Activated naive CD4-positive, alpha-beta T cell treated with Interleukin-2 at 50 U/mL for 16 hours (primary cell): Measurements from ENCODE around the gene ADAMTSL3.

ENCODE experiments used
- DNase-seq: peaks from one replicate; pipeline ENCODE4 v3.0.0-alpha.2; 2020

The ADAMTSL3 gene

DNA sequence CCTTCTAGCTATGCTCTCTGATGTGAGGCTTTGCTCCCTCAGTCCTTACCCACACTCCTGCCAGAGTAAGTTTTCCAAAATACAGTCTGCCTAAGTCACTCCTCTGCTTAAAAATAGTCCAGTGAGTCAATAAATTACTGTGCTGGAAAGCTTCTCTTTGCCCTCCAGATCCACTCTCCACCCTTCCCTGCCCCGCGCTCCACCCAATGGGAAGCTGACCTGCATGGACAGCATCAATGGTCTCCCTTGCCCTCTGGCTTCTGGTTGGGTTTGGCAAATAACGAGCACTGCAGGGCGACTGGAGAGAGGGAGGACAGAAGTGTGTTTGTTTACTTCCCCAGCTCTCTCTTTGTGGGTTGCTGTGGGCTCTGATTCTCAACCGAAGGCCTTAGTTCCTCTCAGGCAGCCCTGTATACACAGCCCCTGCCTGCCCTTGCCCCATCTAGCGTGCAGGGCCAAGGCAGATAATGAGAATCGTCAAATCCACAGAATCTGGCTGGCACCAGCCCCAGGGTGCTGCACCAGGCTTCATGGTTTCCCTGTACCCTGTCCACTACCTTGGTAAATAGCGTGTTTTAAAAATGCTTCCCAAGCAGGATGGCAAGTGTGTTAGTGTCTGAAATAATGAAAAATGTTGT, 110.4 kb downstream of the ADAMTSL3 start:
- DNase-seq, result no peak

DNA sequence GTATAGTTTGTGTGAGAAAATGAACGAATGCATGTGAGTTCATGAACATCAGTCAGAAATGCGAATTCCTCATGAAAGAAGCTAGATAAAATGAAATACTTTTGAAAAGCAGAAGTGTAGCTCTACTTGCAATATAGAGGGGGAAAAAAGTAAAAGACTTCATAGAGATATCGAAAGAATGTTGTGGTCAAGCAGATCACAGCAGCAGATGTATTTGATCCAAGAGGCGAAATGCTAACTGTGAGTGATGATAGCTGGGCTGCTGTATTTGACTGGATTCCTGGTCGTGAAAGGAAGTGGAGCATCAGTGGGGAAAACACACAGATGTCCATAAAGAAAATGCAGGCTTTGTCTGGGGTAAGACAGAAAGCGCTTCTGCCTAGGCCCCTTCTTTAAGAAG, 112.4 kb downstream of the ADAMTSL3 start:
- DNase-seq, result no peak

DNA sequence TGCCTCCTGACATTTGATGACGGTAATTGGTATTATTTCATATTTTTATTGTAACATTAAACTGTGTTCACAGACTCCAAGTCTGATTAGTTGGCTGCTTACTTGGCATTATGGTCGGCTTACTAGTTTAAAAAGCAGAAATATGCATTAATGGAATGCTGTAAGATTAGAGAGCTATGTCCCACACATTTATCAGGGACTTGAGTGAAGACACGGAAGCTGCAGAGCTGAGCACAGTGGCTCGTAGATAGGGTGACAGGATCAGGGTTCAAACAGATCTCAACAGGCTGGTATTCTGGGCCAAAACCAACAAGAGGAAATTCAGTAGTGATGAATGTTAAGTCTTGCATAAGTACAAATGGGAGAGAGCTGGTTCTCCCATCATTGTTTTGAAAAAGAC, 113.8 kb downstream of the ADAMTSL3 start:
- DNase-seq, result no peak

DNA sequence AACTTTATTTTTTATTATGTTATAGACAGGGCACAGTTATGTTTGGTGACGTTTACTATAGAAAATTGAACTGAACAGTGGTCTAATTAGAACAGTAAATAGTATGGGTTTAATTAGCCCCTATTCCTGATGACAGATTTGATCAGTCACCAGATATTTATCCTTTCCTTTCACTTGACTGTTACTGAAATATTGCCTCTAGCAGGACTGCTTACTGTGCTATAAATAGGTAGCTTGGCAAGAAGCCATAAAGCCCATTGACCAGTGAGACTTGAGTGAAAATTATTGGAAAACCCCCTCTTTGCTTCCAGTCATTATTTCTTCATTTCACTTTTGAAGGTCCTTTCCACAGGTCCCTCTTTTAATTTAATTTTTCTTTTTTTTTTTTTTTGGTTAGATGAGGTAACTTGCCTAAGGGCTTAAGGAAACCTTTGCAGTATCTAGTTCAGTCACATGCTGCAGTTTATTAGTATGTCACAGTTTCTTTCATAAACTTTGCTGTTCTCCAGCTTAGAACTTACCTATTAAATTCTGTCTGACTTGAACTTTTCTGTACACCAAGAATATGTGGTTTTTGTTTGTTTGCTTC, 115.6 kb downstream of the ADAMTSL3 start:
- DNase-seq, result no peak

DNA sequence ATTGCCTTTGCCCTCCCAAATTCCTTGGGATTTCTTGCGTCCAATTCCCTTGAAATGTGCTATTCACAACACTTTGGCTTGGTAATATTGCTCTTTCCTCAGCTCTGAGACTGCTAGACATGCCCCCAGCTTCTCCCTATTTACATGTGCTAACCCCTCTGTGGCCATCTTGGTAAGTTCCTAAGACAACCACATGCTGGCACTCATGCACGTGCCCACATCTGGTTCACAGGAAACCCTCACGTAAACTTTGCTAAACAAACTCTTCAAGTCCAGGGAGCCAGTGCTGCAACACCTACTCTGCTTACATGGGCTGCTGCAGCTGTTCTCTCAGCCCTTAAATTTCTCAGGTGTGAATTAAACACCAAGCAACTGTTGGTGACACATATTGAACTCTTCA, 121.8 kb downstream of the ADAMTSL3 start:
- no peak for DNase-seq

DNA sequence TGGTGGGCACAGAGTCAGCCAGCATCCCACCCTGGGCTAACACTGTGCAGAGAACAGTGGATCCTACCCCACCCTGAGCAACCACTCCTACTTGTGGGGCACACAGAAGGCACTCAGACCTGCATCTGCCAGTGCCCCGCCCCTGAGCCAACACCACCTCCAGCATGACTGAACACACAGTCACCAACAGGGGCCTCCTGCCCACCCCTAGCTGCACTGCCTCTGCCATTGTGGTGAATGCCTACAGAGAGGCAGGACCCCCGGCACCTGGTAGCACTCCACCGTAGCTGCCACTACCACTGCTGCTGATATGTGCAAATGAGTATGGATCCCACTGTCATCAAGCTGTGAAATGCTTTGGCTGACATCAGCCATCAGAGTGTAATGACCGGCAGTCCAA, 123.1 kb downstream of the ADAMTSL3 start:
- DNase-seq, result no peak

DNA sequence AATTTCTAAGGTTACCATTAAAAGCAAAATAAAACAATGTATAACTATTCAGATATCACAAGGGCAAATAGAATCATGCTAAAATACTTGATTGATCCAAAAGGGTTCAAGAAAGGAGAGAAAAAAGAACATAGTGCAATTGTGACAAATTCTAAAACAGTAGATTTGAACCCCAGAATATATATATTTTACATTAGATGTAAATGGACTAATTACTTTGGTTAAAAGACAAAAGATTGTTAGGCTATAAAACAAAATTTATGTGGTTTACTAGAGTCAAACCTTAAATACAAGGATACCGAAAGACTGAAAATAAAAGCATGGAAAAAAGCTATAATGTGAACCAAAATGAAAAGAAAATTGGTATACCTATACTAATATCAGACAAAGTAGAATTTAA, 129.3 kb downstream of the ADAMTSL3 start:
- DNase-seq, result no peak

DNA sequence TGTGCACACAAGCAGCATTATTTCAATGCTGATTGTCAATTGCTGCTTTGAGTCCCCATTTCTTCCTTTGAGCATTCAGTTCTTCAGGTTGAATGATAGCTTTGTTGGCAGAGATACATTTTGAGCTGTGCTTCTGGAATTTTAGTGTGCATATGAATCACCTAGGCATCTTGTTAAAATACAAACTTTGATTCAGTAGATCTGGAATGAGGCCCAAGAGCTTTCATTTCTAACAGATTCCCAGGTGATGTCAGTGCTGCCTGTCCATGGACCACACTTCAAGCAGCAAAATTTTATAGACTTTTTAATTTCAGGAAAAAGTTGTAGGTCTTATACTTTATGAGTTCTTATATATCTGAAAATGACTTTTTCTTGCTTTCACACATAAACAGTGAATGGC, 131.1 kb downstream of the ADAMTSL3 start:
- DNase-seq, result no peak

DNA sequence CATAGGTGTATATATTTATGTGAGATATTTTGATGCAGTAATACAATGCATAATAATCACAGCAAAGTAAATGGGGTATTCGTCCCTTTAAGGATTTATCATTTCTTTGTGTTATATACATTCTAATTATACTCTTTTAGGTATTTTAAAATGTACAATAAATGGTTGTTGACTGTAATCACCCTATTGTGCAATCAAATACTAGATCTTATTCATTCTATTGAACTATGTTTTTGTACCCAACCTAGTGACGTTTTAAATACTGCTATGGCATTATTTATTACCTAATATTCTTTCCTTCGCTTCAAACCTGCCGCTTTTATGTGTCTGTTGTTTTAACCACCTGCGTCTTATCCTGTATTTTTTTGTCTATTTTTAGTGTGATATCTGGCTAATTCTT, 132.4 kb downstream of the ADAMTSL3 start:
- DNase-seq, result no peak

DNA sequence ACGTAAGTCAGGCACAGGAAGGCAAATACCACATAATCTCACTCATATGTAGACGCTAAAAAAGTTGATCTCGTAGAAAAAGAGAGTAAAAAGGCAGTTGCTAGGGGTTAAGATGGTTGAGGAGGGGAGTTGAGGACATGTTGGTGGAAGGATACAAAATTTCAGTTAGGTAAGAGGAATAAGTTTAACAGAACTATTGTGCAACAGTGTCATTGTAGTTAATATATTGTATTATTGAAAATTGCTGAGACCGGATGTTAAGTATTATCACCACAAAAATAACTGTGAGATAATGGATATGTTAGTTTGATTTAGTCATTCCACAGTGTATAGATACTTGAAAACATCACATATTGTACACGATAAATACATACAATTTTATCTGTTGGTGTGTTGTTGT, 139.1 kb downstream of the ADAMTSL3 start:
- DNase-seq, result no peak

DNA sequence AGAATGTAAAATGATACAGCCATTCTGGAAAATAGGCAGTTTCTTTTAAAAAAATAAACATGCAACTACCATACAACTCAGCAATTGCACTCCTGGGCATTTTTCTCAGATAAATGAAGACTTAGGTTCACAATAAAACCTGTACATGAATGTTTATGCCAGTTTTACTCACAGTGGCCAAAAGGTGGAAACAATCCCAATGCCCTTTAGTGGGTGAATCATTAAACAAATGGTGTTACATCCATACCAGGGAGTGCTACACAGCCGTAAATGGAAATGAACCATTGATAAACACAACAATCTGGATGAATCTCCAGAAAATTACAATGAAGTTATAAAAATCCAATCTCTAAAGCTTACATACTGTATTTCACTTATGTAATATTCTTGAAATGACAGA, 140.3 kb downstream of the ADAMTSL3 start:
- no peak for DNase-seq

DNA sequence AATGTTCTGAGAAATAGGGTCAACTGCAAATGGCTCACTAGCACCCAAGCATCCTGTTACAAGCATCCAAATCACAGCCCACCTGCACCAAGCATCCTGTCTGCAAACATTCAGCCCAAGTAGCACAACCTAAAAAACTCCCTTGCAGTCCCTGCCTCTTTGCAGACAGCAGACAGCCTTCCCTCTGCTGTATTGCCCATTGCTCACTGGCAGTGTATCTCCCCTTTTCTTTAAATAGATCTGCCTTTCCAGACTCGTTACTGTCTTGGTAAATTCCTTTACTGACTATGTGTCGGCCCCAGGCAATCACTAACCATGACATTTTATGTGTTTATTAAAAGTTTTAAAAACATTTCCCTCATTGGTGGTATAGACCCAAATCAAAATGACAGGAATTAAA, 155.4 kb downstream of the ADAMTSL3 start:
- no peak for DNase-seq

DNA sequence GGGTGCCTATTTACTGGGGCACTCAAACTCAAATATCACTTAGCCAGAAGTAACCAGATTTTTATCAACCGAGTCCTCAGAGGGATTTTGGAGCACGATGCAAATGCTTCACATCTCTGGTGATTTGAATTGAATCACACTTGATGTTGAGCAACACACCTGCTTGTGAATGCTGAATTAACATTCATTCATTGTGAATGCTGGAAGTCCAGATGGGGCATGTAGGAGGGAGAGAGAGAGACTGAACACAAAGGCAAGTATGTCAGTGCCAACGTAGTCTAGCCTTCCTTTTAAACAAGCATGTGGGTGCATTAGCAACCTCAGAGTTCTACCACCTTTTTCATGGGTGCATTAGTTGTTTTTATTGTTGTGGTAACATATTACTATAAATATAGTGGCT, 156.2 kb downstream of the ADAMTSL3 start:
- no peak for DNase-seq

DNA sequence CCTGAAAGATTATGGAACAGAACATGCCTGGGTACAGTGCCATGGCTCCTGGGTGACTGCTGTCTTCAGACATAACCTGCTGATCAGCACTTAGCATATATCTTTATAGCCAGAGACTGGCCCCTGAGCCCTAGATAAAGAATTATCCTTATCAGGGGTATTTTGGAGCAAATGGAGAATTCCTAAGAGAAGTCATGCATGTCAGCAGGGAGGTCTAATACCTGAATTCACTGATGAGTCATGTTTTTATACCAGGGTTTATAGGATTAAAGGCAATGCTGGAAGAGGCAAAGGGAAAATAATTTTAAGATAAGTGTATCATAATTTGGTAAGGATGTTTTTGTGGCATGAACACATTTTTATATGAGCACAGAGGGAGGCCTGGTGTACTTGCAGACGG, 159.8 kb downstream of the ADAMTSL3 start:
- DNase-seq, result no peak

DNA sequence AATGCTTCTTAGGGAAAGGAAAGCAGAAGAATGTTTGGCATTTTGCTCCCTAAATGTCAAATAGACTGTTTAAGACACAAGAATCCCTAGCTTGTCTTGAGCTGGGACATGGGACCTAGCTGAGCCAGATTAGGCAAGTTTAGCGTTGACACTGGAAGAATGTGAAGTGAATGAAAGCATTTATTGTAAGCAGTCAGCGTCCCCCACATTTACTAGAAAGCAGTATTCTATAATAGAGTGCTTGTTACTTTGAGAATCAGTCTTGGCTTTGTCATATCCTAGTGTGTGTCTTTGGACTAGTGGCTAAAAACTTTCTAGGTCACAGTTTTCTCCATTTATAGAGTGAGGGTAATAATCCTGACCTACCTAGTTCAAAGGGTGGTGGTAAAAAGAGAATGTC, 161.6 kb downstream of the ADAMTSL3 start:
- DNase-seq, result no peak

DNA sequence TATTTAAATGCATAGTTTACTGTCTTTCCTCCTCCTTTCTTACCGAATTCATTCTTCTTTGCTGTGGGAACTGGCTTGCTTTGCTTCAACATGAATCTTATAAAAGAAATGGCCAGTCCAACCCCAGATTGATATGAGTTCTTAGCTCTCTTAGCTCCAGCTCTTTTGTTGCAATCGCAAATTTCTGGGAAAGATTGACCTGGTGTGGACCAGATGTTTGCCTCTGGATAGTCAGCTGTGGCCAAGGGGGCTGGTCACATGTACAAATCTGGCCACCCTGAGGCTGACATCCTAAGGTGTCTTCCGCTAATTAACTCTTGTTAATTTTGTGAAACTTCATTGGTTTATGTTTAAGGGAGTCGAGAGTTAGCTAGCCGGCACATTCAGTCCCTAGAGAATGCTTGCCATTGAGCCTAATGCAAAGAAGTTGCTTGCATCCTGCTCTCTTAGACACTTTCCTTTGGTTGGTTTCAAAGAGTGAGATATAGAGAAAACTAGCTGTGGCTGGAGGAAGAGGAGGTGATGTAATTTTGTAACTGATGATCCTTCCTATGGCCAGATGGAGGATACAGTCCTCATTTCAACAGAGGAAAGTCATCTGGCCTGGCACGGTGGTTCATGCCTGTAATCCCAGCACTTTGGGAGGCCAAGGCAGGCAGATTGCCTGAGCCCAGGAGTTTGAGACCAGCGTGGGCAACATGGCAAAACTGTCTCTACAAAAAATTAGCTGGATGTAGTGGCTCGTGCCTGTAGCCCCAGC, 162.4 kb downstream of the ADAMTSL3 start:
- no peak for DNase-seq

DNA sequence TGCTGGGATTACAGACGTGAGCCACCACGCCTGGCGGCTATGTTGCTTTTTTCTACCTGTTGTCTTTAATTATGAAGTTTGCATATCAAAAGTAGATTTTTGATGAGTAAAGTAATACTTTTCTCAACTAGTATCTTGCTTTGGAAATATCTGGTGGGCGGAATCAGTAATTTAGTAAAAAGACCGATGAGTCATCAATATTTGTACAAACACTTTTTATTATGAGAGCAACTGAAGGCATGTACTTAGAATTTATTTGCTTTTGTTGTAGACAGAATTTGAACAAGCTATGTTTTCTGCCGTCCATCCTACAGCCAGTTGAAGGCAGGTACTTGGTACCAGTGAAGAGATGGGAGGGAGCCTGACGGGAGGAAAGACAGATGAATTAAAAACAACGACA, 164.7 kb downstream of the ADAMTSL3 start:
- DNase-seq, result no peak

DNA sequence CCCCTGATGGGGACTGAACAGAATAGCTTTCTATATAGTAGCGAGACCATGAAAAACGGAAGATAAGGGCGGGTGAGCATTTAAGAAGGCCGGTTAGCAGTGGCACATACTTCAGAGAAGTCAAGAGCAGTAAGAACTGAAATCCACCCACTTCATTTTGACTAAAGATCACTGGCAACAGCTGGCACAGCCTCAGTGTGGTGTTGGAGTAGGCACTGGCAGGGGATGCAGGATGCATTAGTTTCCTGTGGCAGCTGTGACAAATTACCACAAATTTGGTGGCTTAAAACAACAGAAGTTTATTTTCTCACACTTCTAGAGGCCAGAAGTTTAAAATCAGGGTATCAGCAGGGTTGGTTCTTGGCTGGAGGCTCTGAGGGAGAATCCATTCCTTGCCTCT, 176.5 kb downstream of the ADAMTSL3 start:
- DNase-seq, result no peak

DNA sequence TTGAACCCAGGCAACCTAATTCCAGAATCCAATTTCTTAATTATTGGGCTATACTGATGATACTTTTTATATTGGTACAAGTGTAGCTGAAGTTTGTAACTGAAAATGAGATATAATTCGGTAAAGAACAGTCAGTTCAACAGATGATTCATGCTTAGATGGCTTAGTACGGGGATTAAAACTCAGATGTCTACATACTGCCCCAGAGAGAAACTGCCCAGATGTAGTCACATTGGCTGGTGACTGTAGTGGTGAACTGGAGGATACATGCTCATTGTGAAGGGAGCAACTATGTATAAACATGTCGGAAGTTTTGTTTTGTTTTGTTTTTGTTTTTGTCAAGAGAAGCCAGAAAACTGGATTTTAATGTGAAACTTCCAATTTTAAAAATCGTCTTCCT, 179.6 kb downstream of the ADAMTSL3 start:
- DNase-seq, result no peak

DNA sequence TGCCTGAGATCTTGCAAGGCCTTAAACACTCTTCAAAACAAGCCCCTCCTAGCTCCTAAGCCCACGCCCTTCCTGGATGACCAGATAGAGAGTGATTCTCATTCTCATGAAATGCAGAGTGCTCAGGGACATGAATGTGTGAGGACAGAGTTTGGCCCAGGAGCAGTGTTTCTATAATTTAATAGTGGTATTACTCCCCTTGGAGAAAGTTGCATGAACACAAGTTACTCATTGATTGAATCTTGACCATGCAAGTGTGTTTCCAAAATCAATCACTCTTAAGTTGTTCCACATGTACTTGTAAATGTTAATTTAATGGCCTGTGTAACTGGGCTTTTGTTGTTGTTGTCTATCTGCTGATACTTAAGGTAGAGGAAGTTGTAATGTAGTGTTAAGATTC, 181.6 kb downstream of the ADAMTSL3 start:
- DNase-seq, result no peak

DNA sequence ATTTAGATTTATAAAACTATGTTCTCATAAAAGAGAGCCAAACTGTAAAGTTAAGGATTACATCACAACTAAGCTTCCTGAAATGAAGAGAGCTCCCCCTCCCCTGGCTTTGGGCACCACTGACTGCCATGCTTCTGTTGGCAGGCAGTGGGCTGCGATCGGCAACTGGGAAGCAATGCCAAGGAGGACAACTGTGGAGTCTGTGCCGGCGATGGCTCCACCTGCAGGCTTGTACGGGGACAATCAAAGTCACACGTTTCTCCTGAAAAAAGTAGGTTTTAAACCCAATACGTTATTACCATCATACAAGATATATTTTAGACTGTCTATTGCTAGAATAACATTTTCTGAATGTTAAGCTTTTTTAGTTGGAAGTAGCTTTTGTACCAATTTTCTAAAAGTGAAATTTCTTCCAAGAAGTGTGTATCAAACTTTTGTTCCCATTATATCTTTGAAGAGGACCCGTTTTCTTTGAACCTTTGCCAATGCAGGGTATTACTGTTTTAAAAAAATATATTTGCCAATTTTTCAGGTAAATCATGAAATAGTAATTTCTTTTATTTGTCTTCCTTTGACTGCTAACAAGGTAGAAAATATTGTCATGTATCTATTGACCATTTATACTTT, 184.1 kb downstream of the ADAMTSL3 start:
- no peak for DNase-seq

DNA sequence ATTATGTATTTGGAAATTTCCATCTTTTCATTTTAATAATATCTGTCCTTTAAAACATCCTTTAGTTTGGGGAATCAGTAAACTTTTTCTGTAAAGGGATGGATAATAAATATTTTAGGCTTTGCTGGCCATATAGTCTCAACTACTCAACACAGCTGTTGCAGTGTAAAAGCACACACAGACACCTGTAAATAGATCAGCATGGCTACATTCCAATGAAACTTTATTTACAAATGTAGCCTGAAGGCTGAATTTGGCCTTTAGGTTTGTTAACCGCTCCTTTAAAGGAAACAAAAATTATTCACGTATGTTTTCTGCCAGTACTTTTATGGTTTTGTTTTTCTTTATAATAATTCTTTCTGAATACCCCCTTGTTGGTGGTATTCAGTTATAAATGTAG, 184.8 kb downstream of the ADAMTSL3 start:
- DNase-seq, result no peak

DNA sequence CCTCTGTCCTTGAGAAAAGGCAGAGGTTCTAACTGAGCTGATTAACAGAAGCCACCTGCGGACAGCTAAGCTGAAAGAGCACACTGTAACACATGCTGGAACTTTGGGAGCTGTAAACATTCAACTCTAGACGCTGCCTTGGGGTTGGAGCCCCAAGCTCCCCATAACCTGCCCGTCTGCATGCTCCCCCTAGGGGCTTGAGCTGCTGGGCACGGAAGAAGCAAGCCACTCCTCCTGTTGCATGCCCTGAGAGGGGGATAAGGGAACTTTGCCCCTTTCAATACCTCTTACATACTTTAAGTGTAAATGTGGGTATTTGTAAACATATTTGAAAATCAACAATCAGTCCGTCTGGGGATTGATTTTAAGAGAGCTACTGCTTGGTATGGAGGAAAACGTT, 188.4 kb downstream of the ADAMTSL3 start:
- DNase-seq, result no peak

DNA sequence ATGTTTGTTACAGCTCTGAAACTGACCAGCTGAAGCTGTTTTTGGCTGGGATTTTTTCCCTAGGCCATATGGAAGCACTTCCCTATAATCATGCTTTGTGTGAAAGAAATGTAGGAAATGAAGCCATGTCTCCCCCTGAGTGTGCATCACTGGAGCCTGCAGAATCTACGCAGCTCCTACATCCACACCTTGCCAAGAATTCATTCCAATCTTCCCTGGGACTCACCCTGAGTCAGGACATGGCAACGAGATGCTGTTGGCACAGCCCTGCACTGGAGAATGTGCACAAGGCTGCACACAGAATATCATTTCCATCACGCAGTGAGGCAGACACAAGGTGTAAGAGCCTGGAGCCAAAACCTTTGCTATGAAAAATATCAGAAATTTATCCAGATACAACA, 189.5 kb downstream of the ADAMTSL3 start:
- no peak for DNase-seq
